Stimulated activated naive CD4-positive, alpha-beta T cell (primary cell): ENCODE data around the gene ELOA.
"Not testable (repeated sequence)": the region's sequence is repeated elsewhere in the genome, so short reads cannot be mapped to it uniquely, and the experiment has no call there.

Experiments
- DNase-seq, 6 experiments: peaks; one replicate each; lab custom pipeline; 2025; lab: John Stamatoyannopoulos, UW

ELOA gene

GRCh38 chr1:23733281-23733680, 10.0 kb upstream of the ELOA start:
- DNase-seq = not testable (repeated sequence)

- DNase-seq = no peak
Observed at GRCh38 chr1:23736437-23737134, 6.7 kb upstream of the ELOA start.

- DNase-seq = no peak
Observed at GRCh38 chr1:23741609-23742008, 1.7 kb upstream of the ELOA start.

- DNase-seq = peak in 1 of 6 experiments; percentile 45
Observed at GRCh38 chr1:23742670-23743286, 493 bp upstream of the ELOA start.

GRCh38 chr1:23745515-23745914, 2.2 kb downstream of the ELOA start:
- DNase-seq = peak in 2 of 6 experiments; percentile 6 to 14

- DNase-seq = no peak
Observed at GRCh38 chr1:23748016-23748415, 4.7 kb downstream of the ELOA start.

GRCh38 chr1:23751050-23751814, 8.0 kb downstream of the ELOA start:
- DNase-seq = peak in 3 of 6 experiments; percentile 8 to 36 (median 12)

GRCh38 chr1:23751815-23752200, 8.5 kb downstream of the ELOA start:
- no peak for DNase-seq

- DNase-seq = no peak
Observed at GRCh38 chr1:23752909-23753308, 9.6 kb downstream of the ELOA start.

GRCh38 chr1:23756676-23757075, 13.4 kb downstream of the ELOA start:
- no peak for DNase-seq

GRCh38 chr1:23757812-23758211, 14.5 kb downstream of the ELOA start:
- no peak for DNase-seq

GRCh38 chr1:23759277-23759676, 16.0 kb downstream of the ELOA start:
- no peak for DNase-seq

- DNase-seq = no peak
Observed at GRCh38 chr1:23763041-23763577, 19.8 kb downstream of the ELOA start.

- DNase-seq = no peak
Observed at GRCh38 chr1:23768733-23769132, 25.5 kb downstream of the ELOA start.

- peak; percentile 55 to 82 (median 76) for DNase-seq
Observed at GRCh38 chr1:23772049-23772853, 29.0 kb downstream of the ELOA start.

GRCh38 chr1:23772854-23773242, 29.6 kb downstream of the ELOA start:
- no peak for DNase-seq

- DNase-seq = no peak
Observed at GRCh38 chr1:23774174-23774880, 31.1 kb downstream of the ELOA start.

GRCh38 chr1:23776217-23776616, 32.9 kb downstream of the ELOA start:
- DNase-seq = no peak

- peak; percentile 74 to 86 (median 76) for DNase-seq
Observed at GRCh38 chr1:23777979-23778814, 34.9 kb downstream of the ELOA start, which contains the start of gene PITHD1. Gene PITHD1 (plus strand): TSS chr1:23778418. CDS start chr1:23778516, 98 bp downstream.

GRCh38 chr1:23779826-23780371, 36.6 kb downstream of the ELOA start:
- no peak for DNase-seq
